HEK293 (cell line): ENCODE measurements around the gene RBM45.

Experiments
- CTCF ChIA-PET: fragments of 350-600 bp; formaldehyde crosslinking; extraction: SDS; loops from one replicate; lab custom pipeline; 2021; ENCODE audit warnings: antibody characterized with exemption; lab: Yijun Ruan, JAX
- POLR2A ChIA-PET: fragments of 300-600 bp; formaldehyde crosslinking; extraction: SDS; loops from one replicate; lab custom pipeline; 2020; ENCODE audit warnings: antibody characterized with exemption, inconsistent platforms; lab: Yijun Ruan, JAX
- H3K27ac ChIP-seq: fragments of 200-500 bp; sonication (Bioruptor generic); 2 replicates; pipeline ENCODE4 v1.5.1; 2014; ENCODE audit warnings: low read depth, low read length, control low read depth, inconsistent platforms; ENCODE audit errors: extremely low read depth
- H3K36me3 ChIP-seq, 2 experiments: fragments of 200-500 bp in 1 of 2; sonication (Bioruptor generic) in 1 of 2; 1 replicate in 1 of 2; 2 replicates in 1 of 2; pipeline ENCODE4 v1.5.1; 2014 to 2017; ENCODE audit warnings: inconsistent platforms in 2 of 2, low read length in 2 of 2; ENCODE audit not compliant: control insufficient read depth in 2 of 2, insufficient read depth in 1 of 2
- H3K4me1 ChIP-seq: fragments of 200-500 bp; sonication (Bioruptor generic); 2 replicates; pipeline ENCODE4 v1.5.1; 2014; ENCODE audit warnings: mild to moderate bottlenecking, low read length, inconsistent platforms; ENCODE audit not compliant: control insufficient read depth, insufficient read depth
- H3K4me3 ChIP-seq: 2 replicates; pipeline ENCODE4 v1.5.1; 2011; ENCODE audit warnings: low read depth, mild to moderate bottlenecking, control low read depth, low read length, moderate library complexity
- H3K9me3 ChIP-seq: fragments of 200-500 bp; sonication (Bioruptor generic); 2 replicates; pipeline ENCODE4 v1.5.1; 2014; ENCODE audit warnings: low read depth, low read length, inconsistent platforms; ENCODE audit not compliant: control insufficient read depth, insufficient read depth
- ELK4 ChIP-seq: IDR thresholded peaks from 2 replicates; pipeline ENCODE4 v1.6.1; 2011; ENCODE audit warnings: mild to moderate bottlenecking, low read depth, low read length, borderline replicate concordance
- KLF1 ChIP-seq: fragments of 450-650 bp; formaldehyde crosslinking; IDR thresholded peaks from 2 replicates; pipeline ENCODE4 v1.5.1; 2016; ENCODE audit warnings: missing biosample characterization, missing genetic modification characterization
- PRDM4 ChIP-seq: fragments of 450-650 bp; formaldehyde crosslinking; IDR thresholded peaks from 2 replicates; pipeline ENCODE4 v1.5.1; 2017; ENCODE audit warnings: missing biosample characterization, missing genetic modification characterization
- SP7 ChIP-seq: fragments of 450-650 bp; formaldehyde crosslinking; IDR thresholded peaks from 2 replicates; pipeline ENCODE4 v1.5.1; 2016; ENCODE audit warnings: missing biosample characterization, missing genetic modification characterization
- YY2 ChIP-seq: fragments of 450-650 bp; formaldehyde crosslinking; IDR thresholded peaks from 2 replicates; pipeline ENCODE4 v1.5.1; 2016; ENCODE audit warnings: missing biosample characterization, missing genetic modification characterization
- ZNF114 ChIP-seq: fragments of 450-650 bp; formaldehyde crosslinking; IDR thresholded peaks from 2 replicates; pipeline ENCODE4 v1.5.0; 2017; ENCODE audit warnings: missing biosample characterization, missing genetic modification characterization
- ZNF132 ChIP-seq: fragments of 450-650 bp; formaldehyde crosslinking; IDR thresholded peaks from 2 replicates; pipeline ENCODE4 v1.5.1; 2017; ENCODE audit warnings: missing biosample characterization, missing genetic modification characterization, borderline replicate concordance
- ZNF138 ChIP-seq: fragments of 450-650 bp; formaldehyde crosslinking; IDR thresholded peaks from 2 replicates; pipeline ENCODE4 v1.5.1; 2016; ENCODE audit warnings: missing biosample characterization, missing genetic modification characterization, borderline replicate concordance
- ZNF155 ChIP-seq: fragments of 450-650 bp; formaldehyde crosslinking; IDR thresholded peaks from 2 replicates; pipeline ENCODE4 v1.5.1; 2016; ENCODE audit warnings: missing biosample characterization, missing genetic modification characterization
- ZNF184 ChIP-seq: fragments of 450-650 bp; IDR thresholded peaks from 2 replicates; pipeline ENCODE4 v1.5.1; 2018; ENCODE audit warnings: missing biosample characterization, mild to moderate bottlenecking, missing genetic modification characterization
- ZNF223 ChIP-seq: fragments of 450-650 bp; formaldehyde crosslinking; IDR thresholded peaks from 2 replicates; pipeline ENCODE4 v1.5.1; 2016; ENCODE audit warnings: missing biosample characterization, missing genetic modification characterization
- ZNF248 ChIP-seq: fragments of 450-650 bp; formaldehyde crosslinking; IDR thresholded peaks from 2 replicates; pipeline ENCODE4 v1.5.1; 2017; ENCODE audit warnings: missing biosample characterization, missing genetic modification characterization
- ZNF266 ChIP-seq: fragments of 450-650 bp; formaldehyde crosslinking; IDR thresholded peaks from 2 replicates; pipeline ENCODE4 v1.5.1; 2016; ENCODE audit warnings: missing biosample characterization, missing genetic modification characterization, low read depth
- ZNF292 ChIP-seq: fragments of 450-650 bp; formaldehyde crosslinking; IDR thresholded peaks from 2 replicates; pipeline ENCODE4 v1.5.1; 2016; ENCODE audit warnings: low read depth, missing biosample characterization, missing genetic modification characterization, borderline replicate concordance
- ZNF423 ChIP-seq: fragments of 450-650 bp; formaldehyde crosslinking; IDR thresholded peaks from 2 replicates; pipeline ENCODE4 v1.5.1; 2016; ENCODE audit warnings: missing biosample characterization, missing genetic modification characterization
- ZNF473 ChIP-seq: fragments of 450-650 bp; formaldehyde crosslinking; IDR thresholded peaks from 2 replicates; pipeline ENCODE4 v1.5.1; 2017; ENCODE audit warnings: missing biosample characterization, missing genetic modification characterization
- ZNF48 ChIP-seq: fragments of 450-650 bp; formaldehyde crosslinking; IDR thresholded peaks from 2 replicates; pipeline ENCODE4 v1.5.1; 2016; ENCODE audit warnings: missing biosample characterization, missing genetic modification characterization
- ZNF521 ChIP-seq: fragments of 450-650 bp; formaldehyde crosslinking; IDR thresholded peaks from 2 replicates; pipeline ENCODE4 v1.5.1; 2017; ENCODE audit warnings: missing biosample characterization, mild to moderate bottlenecking, missing genetic modification characterization
- ZNF529 ChIP-seq: fragments of 450-650 bp; formaldehyde crosslinking; IDR thresholded peaks from 2 replicates; pipeline ENCODE4 v1.5.1; 2017; ENCODE audit warnings: missing genetic modification characterization, missing biosample characterization; ENCODE audit not compliant: insufficient replicate concordance
- ZNF555 ChIP-seq: fragments of 450-650 bp; formaldehyde crosslinking; conservative IDR thresholded peaks from 2 replicates; pipeline ENCODE4 v1.5.1; 2017; ENCODE audit warnings: missing biosample characterization, mild to moderate bottlenecking, missing genetic modification characterization, inconsistent platforms
- ZNF660 ChIP-seq: fragments of 450-650 bp; IDR thresholded peaks from 2 replicates; pipeline ENCODE4 v1.5.1; 2018; ENCODE audit warnings: missing biosample characterization, mild to moderate bottlenecking, missing genetic modification characterization
- ZNF747 ChIP-seq: fragments of 450-650 bp; formaldehyde crosslinking; IDR thresholded peaks from 2 replicates; pipeline ENCODE4 v1.5.1; 2016; ENCODE audit warnings: missing biosample characterization, missing genetic modification characterization
- ZSCAN16 ChIP-seq: fragments of 450-650 bp; formaldehyde crosslinking; IDR thresholded peaks from 2 replicates; pipeline ENCODE4 v1.5.1; 2016; ENCODE audit warnings: missing biosample characterization, missing genetic modification characterization
- ZSCAN4 ChIP-seq: fragments of 450-650 bp; formaldehyde crosslinking; IDR thresholded peaks from 2 replicates; pipeline ENCODE4 v1.5.1; 2017; ENCODE audit warnings: missing biosample characterization, missing genetic modification characterization
- ZXDB ChIP-seq: fragments of 450-650 bp; formaldehyde crosslinking; IDR thresholded peaks from 2 replicates; pipeline ENCODE4 v1.5.1; 2016; ENCODE audit warnings: missing biosample characterization, missing genetic modification characterization

RBM45 gene

GRCh38 chr2:178084273-178084672, 28.0 kb upstream of the RBM45 start:
- Histone ChIP-seq H3K36me3 (no peaks in the 10 kb centered on the region), H3K4me1 (no peaks in the 10 kb centered on the region), H3K27ac (no peak overlapping the region), H3K4me3 (no peak overlapping the region), H3K9me3 (no peaks in the 10 kb centered on the region)
- POLR2A ChIA-PET = no interaction called here
- CTCF ChIA-PET = no interaction called here
- no peak for TF ChIP-seq ZSCAN4 (tag by site-specific recombination)
- TF ChIP-seq KLF1 (tag by site-specific recombination) = no peak
- TF ChIP-seq ZNF138 (tag by site-specific recombination) = no peak
- no peak for TF ChIP-seq ZNF248 (tag by site-specific recombination)
- no peak for TF ChIP-seq ZNF223 (tag by site-specific recombination)
- no peak for TF ChIP-seq ZNF529
- TF ChIP-seq YY2 (tag by site-specific recombination) = no peak
- TF ChIP-seq ZNF266 (tag by site-specific recombination) = no peak
- TF ChIP-seq ZNF132 (tag by site-specific recombination) = no peak
- TF ChIP-seq ZNF184 (tag by site-specific recombination) = no peak
- TF ChIP-seq SP7 (tag by site-specific recombination) = no peak
- TF ChIP-seq PRDM4 (tag by site-specific recombination) = no peak
- no peak for TF ChIP-seq ZNF473

- Histone ChIP-seq H3K4me3 (no peak overlapping the region), H3K27ac (no peak overlapping the region), H3K4me1 (no peaks in the 10 kb centered on the region), H3K9me3 (no peaks in the 10 kb centered on the region), H3K36me3 (no peaks in the 10 kb centered on the region)
- POLR2A ChIA-PET = no interaction called here
- TF ChIP-seq ELK4 (no peak), ZNF48 (tag by site-specific recombination) (no peak), ZNF555 (tag by site-specific recombination) (no peak), KLF1 (tag by site-specific recombination) (no peak)
- TF ChIP-seq, all 188 proteins: peak for 0
- CTCF ChIA-PET = interaction anchor here (0.5 to 0.6 kb wide), 2 partner anchors 94 to 502 kb away, joined by 3 to 4 read pairs; no protein-coding TSS in a partner anchor
These were observed 23.4 kb upstream of the RBM45 start for GRCh38 chr2:178088774-178089270.

- no peak overlapping the region for H3K4me3 ChIP-seq
- no peaks in the 10 kb centered on the region for H3K9me3 ChIP-seq
- CTCF ChIA-PET = no interaction called here
- POLR2A ChIA-PET = no interaction called here
- no peak for TF ChIP-seq ZNF529
- no peak for TF ChIP-seq ZNF660 (tag by site-specific recombination)
- no peak for TF ChIP-seq ZXDB (tag by site-specific recombination)
- TF ChIP-seq ZNF521 = no peak
- TF ChIP-seq ZNF292 (tag by site-specific recombination) = no peak
- no peak for TF ChIP-seq ZNF747
- TF ChIP-seq ZSCAN16 = no peak
- TF ChIP-seq ZNF114 (tag by site-specific recombination) = no peak
- TF ChIP-seq ZNF155 = no peak
- no peak for TF ChIP-seq ZNF423 (tag by site-specific recombination)
- TF ChIP-seq, all 188 proteins: peak for 0
- H3K4me1 ChIP-seq = no peaks in the 10 kb centered on the region
- H3K36me3 ChIP-seq = no peaks in the 10 kb centered on the region
- no peak overlapping the region for H3K27ac ChIP-seq
These were observed 18.8 kb upstream of the RBM45 start for GRCh38 chr2:178093471-178093870.
